SK-N-SH treated with all-trans-retinoic acid at 6 μM for 48 hours (cell line): ENCODE data around the gene TMPRSS11F.

Experiments
- ATAC-seq: fragments of 200-7000 bp; cut with Tn5 transposase; 3 replicates; pipeline ENCODE4 v1.9.1; 2020; ENCODE audit warnings: mild to moderate bottlenecking, moderate library complexity
- SNAI2 ChIP-seq: fragments of 250-450 bp; sonication (Bioruptor Pico); IDR thresholded peaks from 2 replicates; pipeline ENCODE4 v1.5.0; 2020; ENCODE audit warnings: mild to moderate bottlenecking, moderate library complexity
- ZFP30 ChIP-seq: fragments of 450-650 bp; formaldehyde crosslinking; IDR thresholded peaks from 2 replicates; pipeline ENCODE4 v1.5.0; 2022; ENCODE audit warnings: mild to moderate bottlenecking, moderate library complexity

TMPRSS11F gene

GRCh38 chr4:68011684-68012083 lies 118.0 kb downstream of the TMPRSS11F start:
- no peak for ATAC-seq
- no peak for TF ChIP-seq SNAI2
- no peak for TF ChIP-seq ZFP30 (CRISPR knock-in tag)
